GM13976 (cell line): ENCODE results near the gene DYRK2.

Source experiments
- DNase-seq: peaks from one replicate; pipeline ENCODE4 v3.0.0; 2012; ENCODE audit warnings: low spot score
- in situ Hi-C: fragments of 300-500 bp; cut with MboI; formaldehyde crosslinking; loops from one replicate; pipeline ENCODE4 v1.12.0; 2022; ENCODE audit warnings: low sequenced_read_pairs, mixed read lengths, inconsistent platforms; ENCODE audit not compliant: unreplicated experiment
- TF ChIP-seq, protein P1 (sequence below): IDR thresholded peaks from 2 replicates; pipeline ENCODE4 v1.5.1; 2012; ENCODE audit warnings: borderline replicate concordance, mild to moderate bottlenecking; ENCODE audit not compliant: insufficient read depth; ENCODE audit errors: extremely low read depth, missing control alignments, control extremely low read depth

Gene DYRK2

DNA sequence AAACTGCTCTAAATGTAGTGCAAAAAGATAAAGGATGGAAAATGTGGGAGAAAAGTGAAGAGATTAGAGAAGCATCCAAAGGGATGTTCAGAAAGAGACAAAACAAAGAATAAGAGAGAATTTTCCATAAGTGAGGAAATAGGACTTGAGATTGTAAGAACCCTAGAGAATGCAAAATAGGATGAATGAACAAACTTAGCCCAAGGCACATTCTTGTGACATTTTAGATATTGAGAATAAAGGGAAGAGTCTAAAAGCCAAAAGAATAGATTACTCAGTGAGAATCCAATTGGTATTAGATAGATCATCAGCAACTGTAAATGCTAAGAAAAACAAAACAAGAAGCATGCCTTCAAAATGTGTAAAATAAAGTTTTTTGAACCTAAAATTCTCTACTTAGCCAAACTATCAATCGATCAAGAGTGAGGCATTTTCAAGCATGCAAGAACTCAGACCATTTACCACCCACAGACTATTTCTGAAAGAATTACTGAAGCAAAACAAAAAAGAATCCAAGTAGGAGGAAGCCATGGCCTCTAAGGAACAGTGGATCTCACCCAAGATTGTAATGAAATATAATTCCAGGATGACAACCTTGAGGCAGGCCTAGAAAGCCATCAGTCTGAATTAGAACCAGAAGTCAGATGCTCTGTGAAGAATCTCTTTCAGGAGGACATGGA lies 33.5 kb downstream of the DYRK2 start:
- in situ Hi-C loops, result no loop called here
- no peak for DNase-seq
- TF ChIP-seq, protein P1, sequence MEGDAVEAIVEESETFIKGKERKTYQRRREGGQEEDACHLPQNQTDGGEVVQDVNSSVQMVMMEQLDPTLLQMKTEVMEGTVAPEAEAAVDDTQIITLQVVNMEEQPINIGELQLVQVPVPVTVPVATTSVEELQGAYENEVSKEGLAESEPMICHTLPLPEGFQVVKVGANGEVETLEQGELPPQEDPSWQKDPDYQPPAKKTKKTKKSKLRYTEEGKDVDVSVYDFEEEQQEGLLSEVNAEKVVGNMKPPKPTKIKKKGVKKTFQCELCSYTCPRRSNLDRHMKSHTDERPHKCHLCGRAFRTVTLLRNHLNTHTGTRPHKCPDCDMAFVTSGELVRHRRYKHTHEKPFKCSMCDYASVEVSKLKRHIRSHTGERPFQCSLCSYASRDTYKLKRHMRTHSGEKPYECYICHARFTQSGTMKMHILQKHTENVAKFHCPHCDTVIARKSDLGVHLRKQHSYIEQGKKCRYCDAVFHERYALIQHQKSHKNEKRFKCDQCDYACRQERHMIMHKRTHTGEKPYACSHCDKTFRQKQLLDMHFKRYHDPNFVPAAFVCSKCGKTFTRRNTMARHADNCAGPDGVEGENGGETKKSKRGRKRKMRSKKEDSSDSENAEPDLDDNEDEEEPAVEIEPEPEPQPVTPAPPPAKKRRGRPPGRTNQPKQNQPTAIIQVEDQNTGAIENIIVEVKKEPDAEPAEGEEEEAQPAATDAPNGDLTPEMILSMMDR, result no peak

DNA sequence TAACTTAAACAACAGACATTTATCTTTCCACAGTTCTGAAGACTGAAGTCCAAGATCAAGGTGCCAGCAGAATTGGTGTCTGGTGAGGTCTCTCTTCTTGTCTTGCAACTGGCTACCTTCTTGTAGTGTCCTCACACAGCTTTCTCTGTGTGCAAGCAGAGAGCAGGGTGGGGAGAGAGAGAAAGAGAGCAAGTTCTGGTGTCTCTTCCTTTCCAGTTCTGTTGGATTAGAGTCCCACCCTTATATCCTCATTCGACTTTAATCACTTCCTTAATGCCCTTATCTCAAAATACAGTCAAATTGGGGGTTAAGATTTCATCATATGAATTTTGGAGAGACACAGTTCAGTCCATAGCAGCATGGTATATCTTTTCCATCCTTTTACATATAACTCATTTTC lies 40.8 kb downstream of the DYRK2 start:
- in situ Hi-C loops, result no loop called here
- DNase-seq, result no peak
- TF ChIP-seq, protein P1, result no peak

DNA sequence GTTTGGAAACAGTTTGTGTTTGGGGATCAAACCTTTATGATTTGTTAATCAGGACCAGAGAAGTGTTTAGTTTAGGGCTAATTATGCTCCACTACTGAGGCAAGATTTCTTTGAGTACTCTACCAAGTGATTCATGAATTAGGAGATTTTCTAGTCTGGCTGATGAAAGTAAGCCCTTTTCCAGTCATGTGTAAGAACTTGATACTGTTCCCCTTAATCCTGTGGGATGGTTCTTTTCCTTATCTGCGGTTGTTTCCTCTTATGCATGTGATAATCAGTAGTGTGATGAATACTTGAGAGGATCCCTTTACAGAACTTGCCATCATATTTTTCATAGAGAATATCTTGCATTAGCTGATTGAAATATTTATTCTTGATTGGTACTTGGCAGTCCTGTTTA lies 42.1 kb downstream of the DYRK2 start:
- TF ChIP-seq, protein P1, result no peak
- no peak for DNase-seq
- in situ Hi-C loops, result no loop called here

DNA sequence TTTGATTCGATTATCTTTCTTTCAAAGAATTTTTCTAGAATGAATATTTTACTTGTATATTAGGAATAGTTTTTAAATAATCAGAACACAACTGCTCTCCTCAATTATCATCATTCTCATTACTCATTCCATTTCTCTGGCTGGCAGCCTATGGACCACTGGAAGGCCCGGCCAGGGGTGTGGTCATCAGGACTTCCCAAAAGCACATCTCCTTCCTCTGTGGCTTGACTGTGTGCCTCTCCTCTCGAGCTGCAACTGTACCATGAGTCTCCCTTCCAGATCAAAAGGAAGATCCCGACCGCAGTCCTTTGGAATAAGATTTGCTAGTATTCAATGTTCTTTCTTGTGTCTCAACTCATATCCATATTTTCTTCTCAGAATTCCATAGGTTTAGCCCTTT lies 42.7 kb downstream of the DYRK2 start:
- in situ Hi-C loops, result no loop called here

DNA sequence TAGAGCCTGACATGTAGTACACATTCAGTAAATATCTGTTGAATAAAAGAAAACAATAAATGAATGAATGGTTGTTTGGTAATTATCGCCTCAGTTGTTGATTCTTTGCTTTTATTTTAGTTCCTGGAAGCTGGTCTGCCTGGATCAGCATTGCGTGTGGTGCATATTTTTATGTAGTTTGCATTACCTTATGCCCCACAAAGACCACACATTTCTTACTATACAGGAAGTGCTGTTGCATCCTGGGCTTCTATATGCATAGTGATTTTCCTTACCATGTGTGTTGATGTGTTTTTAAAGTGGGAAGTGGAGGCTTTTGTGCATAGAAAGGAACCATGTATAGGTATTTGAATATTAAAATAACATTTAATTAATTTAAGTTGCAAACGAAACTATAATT lies 43.6 kb downstream of the DYRK2 start:
- TF ChIP-seq, protein P1, result no peak
- in situ Hi-C loops, result no loop called here
- no peak for DNase-seq

More for the DNA sequence above, 42.7 kb downstream of the DYRK2 start:
- DNase-seq, result no peak
- TF ChIP-seq, protein P1, result no peak

DNA sequence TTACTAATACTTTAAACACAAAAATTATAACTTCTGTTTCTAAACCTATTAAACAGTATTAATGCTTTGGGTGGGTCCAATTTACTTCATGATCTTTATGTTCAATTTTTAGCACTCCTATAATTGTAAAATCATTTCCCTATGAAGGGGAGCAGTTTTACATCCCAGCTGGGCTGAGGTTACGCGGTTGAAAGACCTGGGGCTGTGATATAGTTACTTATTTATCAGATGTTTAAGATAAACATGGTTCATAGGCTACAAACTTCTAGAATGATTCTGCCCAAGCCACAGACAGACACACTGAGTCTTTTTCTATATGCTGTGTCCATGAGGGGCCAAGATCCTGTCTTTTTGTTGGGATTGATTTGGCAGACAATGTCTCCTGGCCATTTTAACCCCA lies 44.4 kb downstream of the DYRK2 start:
- TF ChIP-seq, protein P1, result no peak
- in situ Hi-C loops, result no loop called here
- no peak for DNase-seq
